Measurements from ENCODE around the gene GTF2A1L.

Gene GTF2A1L

DNA sequence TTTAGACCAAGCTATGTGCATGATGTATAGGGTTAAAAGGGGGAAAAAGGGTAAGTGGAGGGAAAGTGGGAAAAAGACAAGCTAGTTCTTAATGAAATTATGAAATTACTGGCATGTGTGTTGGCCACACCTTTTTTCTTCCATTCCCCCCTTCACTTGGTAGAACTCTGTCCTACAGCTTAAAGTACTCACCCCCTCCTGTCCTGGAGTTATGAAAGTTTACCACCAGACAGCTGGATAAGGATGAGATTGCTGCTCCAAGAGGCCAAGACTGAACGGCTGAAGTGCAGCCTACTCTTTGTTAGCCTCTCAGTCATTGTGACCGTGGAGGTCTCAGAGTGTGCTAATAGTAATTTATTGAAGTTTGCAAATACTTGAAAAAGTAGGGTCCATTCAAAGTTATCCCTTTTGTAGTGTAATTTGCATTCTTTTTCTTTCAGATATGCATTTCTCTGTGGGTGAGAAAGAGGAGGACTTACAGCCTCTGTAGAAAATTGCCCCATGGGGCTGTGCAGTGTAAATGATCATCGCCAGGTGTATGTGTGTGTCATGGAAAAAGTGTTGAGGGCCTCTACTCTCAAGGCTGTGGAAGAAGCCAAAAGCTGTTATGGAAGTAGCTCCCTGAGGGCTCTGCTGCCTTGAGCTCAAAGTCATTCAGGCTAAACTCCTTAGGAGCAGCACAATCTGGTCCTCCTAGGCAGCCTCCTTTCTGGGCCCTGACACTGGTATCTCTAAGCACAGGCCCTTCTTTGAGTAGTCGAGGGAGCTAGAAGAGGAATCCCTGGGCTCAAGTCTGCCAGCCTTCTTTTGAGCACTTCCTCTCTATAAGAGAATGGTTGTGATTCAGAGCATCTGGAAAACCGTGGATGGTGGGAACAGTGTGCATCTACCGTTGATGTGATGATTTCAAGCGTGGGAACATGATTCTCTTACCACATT, 91.7 kb downstream of the GTF2A1L start:
- no peak for DNase-seq

DNA sequence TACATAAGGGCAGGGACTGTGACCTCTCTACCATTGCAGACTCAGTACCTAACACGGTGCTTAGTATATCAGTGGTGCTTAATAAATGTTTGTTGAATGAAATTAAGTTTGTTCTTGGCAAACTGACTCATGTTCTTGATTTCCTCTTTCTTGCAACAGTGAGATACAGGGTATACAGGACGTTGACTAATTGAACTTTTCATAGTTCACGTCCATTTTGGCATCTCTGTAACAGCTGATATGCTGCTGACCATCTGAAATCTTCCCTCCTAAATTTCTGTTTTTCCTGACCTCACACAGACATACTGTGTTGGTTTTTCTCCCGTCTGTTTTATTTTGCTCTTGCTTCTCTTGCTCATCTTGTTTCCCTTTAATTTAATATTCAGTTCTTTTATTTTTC, 93.7 kb downstream of the GTF2A1L start:
- DNase-seq, result no peak

DNA sequence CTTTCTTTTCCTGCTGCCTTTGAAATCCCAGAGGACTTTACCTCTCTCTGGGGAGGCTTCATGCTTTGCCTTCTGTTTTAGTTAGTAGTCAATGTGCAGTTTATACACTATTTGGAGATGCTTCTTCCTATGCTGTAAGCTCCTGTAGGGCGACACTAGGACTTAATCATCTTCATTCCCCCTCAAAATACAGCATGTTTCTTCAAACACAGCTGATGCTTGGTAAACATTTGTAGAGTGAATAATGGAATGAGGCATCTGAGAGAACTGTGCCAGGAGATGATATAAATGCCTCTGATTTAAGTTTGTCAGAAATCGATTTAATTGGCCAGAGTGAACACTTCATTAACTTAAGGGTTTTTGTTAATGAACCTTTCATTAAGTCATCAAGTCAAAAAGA, 94.5 kb downstream of the GTF2A1L start:
- no peak for DNase-seq

DNA sequence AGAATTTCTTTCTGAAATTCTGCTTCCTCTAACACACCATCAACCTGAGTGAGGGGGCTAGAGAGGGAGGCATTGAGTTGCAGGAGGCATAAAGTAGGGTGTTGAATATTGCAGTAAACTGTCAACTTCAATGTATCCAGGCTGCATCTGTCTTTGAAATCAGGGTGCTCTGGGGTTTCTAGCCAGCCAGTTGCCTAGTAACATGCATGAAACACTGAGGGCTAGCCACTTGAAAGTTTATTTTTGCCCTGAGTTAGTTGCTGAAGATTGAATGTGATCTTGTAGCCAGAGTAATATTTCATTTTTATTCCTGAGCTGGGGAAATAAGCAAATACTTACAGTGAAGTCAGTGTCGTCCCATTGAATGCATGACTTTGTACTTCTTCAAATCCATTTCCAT, 96.0 kb downstream of the GTF2A1L start:
- DNase-seq, result no peak

DNA sequence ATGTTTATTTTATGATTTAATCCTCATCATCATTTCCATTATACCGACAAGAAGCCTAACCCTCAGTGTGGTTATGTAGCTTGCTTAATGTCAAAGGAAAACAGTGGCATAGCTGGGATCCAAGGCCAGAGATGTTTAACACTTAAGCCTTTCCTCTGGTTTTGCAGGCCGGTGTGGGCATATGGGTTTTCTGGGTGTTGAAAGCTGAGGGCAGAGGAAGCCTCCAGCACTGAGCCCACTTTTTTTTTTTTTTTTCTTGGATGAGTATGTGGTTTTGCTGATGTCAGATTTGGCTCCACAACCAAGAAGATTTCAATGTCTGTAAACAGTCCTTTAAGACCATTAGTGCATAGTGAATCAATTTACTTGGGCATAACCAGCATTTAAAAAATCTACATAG, 96.6 kb downstream of the GTF2A1L start:
- no peak for DNase-seq

DNA sequence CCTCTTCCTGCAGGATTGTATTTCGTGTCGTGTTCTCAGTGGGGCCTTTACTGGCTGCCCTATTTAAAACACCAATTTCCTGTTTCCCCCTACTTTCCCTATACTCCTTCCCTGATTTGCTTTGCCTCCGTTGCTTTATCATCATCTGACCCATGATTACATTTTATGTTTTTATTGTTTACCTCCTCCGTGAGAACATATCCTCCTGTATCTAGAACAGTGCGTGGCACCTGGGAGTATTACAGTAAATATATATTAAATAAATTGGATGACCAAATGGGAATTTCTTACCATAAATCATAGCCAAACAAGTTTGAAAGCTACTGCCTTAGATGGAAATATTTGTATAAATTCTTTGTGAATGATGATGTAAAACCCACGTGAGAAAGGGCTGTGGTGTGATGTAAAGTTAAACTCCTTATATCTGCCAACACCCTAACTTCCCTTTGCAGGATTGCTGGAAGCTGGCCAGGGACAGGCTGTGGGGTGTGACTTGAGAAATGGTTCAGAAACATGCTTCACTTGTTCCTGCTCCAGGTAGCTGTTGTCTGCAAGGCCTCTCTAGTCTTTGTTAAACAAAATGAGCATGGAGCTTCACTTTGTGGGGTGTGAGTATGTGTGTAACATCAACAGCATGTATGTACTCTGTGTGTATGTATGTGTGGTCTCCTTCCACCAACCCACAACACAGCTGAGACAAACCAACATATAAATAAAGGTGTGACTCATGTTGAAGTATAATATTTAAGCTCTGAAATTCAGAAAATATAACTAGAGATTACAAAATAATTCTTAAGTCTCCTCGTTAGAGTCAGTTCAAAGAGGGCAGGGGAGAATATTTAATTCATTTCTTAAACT, 97.6 kb downstream of the GTF2A1L start:
- no peak for DNase-seq

DNA sequence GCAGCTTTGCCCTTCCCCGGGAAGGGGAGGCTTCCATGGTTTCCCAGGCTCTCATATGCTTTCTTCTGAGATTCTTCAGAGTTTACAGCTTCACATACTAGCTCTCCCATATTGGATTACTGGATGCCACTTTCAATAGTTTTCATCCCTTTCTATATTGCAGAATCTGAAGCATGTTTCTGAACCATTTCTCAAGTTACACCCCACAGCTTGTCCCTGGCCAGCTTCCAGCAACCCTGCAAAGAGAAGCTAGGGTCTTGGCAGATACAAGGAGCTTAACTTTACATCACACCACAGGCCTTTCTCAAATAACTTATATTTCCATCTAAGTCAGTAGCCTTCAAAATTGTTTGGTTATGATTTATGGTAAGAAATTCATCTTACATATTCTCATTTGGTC, 98.3 kb downstream of the GTF2A1L start:
- DNase-seq, result no peak

DNA sequence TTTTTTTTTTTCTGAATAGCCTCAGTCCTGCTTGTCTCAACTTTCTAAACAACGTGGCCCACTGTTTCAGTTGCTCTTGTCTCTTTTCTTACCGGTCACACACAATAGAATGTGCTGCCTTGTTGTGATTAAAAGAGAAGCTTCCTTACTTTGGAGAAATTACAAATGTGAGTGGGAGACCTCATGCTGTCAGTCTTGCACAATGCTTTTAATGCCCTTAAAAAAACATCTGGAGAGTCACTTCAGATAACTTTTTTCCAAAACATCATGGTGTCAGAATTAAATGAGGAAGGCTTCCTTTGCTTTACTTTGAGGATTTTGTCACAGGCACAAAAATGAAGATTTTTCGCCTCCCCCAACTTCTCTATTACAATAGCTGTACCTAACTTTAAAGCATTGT, 100.2 kb downstream of the GTF2A1L start:
- no peak for DNase-seq

DNA sequence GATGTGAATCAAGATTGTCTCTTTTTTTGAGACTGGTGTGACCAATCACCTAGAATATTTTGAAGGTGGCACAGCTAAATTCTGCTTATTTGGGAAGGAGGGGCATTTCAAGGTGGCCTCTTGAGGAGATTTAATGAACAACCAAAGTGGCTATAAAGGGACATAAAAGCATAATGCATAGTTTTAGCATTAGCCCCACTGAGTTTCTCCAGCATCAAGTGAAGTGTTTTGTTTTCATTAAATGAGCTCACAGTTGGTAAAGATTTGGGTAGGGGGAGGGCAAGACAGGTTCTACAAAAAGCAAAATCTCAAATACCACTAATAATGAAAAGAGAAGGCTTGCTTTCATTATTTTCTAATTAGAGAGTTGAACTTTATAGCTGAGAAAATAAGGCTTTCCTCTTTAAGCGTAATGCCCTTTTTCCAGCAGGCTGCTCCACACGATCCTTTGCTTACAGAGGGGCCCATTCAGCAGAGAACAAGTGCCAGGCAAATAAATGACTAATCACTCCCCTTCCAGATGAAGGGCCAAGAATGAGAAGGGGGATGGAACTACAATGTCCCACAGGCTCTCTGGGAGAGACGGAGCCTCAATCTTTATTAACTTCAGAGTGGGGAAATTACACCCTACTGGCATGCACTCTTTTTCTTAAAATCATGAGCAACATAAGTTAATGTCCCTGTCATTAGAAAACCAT, 102.0 kb downstream of the GTF2A1L start:
- no peak for DNase-seq

DNA sequence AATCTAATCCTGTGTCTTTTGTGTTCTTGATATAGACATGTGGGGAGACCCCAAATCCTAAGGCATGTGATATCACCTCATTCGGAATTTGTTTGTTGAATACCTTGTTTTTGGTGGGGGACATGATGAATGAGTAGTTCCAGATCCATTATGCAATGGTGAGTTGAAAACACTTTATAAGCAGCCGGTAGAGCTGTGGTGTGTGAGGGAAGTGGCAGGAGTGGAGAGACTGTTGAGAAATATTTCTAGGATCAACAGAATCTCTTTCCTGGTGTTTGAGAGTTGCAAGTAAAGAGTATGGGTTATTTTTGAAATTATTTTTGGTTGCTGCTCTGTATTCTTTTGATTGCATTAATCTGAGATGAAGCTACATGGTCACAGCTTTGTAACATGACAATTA, 103.5 kb downstream of the GTF2A1L start:
- no peak for DNase-seq

DNA sequence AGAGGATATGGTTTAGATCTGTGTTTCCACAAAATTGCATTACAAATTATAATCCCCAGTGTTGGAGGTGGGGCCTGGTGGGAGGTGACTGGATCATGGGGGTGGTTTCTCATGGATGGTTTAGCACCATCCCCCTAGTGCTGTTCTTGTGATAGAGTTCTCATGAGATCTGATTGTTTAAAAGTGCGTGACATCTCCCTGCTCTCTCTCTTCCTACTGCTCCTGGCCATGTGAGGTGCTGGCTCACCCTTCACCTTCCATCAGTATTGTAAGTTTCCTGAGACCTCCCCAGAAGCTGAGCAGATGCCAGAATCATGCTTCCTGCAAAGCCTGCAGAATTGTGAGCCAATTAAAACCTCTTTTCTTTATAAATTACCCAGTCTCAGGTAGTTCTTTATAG, 104.7 kb downstream of the GTF2A1L start:
- DNase-seq, result no peak

DNA sequence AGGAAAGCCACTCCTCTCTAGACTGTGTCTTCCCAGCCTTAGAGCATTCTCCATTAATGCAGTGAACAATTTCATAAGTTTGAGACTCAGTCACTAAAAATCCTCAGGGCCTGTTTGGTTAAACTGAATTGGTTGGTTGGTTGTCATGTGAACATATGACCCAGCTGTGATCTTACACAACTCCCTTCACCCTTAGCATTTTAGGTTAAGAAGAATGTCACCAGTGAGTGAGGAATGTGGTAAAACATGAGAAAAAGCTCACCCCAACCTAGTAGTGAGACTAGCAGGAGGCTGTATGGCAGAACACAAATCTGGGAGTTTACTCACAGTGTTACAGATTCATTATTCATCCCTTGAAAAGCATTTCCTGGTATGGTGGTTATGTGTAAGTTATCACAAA, 105.5 kb downstream of the GTF2A1L start:
- no peak for DNase-seq

DNA sequence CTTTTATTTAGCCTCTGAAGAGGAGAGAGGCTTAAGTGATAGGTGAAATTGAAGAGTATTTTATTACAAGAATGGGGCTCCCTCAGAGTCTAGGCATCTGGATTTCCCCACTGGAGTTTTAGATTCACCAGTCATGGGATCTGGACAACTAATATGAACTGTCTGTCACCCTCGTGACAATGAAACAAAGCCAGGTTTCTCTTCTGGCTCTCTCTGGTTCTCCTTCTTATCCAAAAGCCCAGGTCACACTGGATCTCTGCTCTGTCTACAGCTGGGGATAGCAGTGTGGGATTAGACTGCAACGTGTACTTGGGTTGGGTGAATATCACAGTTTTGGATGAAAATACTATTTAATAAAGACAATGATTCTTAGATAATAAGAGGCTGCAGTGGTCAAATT, 106.6 kb downstream of the GTF2A1L start:
- DNase-seq, result no peak

DNA sequence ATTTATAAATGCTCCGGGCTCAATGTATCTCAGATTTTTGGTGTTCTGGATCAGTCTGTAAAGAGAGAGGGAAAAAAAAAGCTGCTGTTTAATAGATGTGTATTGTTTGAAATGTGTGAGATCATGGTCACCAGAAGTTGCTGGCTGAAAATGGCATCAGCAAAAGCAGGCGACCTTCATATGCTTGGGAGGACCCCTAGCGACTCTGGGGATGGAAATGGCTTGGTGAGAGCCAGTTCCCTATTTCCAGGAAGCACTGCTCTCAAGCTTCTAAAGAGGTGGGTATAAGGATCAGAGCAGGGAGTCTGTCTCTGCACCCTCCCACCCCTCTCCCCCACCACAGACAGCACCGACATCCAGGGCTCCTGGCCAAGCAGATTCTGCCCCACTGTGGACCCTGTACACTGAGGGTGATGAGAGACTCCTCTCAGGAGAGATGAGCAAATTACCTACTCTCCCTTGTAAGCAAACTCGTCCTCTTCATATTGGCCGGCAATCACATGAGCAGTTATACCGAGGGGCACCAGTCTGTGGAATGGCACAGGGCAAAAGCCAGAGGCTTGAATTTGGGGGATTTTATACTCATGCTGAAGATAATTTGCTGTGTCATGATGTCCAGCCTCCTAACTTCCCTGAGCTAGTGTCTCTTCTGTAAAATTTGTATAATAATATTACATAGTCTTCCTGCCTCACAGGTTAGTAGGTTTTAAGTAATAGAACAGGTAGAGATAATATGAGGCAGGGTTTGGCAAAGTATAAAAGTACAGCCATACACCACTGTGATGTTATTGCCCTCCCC, 108.2 kb downstream of the GTF2A1L start:
- no peak for DNase-seq

DNA sequence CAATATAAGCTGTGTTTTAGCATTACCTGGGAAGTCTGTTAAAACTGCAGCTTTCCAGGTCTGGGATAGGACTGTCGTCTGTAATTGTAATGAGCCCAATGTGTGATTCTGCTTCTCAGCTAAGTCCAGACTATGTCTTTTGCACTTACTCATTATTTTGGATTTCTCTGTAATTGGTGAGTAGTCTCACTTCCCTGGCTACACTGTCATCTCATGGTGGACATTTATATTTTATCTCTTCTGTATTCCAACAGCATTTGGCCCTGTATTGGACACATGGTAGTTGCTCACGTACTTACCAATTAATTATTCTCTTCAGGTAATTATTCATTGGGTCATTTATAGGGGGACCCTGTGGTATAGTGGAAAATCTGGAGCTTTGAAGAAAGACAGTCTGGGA, 109.9 kb downstream of the GTF2A1L start:
- no peak for DNase-seq

DNA sequence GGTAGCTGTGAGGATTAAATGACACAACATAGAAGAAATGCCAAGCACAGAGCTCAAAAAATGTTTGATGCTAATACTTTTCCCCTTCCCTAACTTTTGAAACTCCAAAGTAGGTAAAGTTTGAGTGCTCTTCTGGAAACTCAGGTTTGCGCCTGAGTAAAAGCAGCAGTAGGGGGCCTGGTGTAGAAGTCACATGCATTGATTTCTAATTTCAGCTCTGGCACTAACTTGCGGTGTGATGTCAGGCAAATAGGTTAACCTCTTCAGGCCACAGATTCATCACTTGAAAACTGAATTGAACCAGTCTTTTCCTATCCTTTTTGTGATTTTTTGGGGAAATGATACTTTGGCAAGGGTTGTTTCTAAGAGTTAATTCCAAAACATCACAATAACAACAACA, 110.6 kb downstream of the GTF2A1L start:
- no peak for DNase-seq

DNA sequence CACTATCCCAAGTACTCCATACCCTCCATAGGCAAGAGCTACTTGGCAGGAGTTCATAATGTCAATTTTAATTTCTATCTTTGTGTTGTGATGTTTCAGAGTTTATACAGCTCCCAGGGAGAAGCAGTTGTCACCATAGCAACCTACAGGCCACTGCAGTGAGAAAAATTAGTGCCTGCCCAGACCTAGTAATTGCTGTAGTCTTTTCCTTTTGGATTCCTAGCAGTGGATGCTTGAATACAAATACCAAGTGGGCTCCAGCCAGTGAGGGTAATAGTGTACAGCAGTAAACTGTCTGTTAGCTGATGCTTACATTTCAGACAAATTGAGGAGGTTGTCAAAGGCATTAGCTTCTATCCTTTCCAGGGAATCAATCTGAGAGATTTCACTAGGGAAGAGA, 111.2 kb downstream of the GTF2A1L start:
- DNase-seq, result no peak

Measured in cortex of kidney (tissue), 1 donor.